ENCODE measurements around the gene ERG.

ERG gene

GRCh38 chr21:38498057-38498833, at the start of gene ERG:
Gene ERG (minus strand): TSS chr21:38498477. CDS start chr21:38498380, 97 bp downstream.
- no peak for DNase-seq (ENCODE audit: low read depth, low spot score)

DNA sequence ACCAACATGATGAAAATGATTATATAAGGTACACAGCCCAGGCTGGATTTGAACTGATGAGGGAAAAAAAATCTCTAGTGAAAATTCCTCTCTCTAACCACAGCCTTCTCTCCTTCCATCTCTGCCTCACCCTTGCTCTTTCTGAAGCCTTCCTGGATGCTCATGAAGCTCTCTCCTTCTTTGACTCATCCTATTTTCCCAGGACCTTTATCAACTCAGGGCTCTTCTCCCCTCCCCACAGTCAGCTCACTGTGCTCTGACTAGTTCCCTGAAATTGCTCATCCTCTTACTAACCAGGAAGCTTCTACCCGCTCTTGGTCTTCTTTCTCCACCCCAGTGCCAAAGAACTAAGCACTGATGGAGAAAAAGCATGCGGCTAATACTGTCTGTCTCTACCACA, 46.4 kb upstream of the ERG start:
- no peak for DNase-seq (ENCODE audit: low read depth, low spot score)

- no peak for DNase-seq (ENCODE audit: low read depth, low spot score)
Measured at GRCh38 chr21:38542263-38542662, 44.0 kb upstream of the ERG start.

- no peak for DNase-seq (ENCODE audit: low read depth, low spot score)
Measured at GRCh38 chr21:38538353-38538752, 40.1 kb upstream of the ERG start.

GRCh38 chr21:38534591-38534990, 36.3 kb upstream of the ERG start:
- no peak for DNase-seq (ENCODE audit: low read depth, low spot score)

GRCh38 chr21:38533887-38534286, 35.6 kb upstream of the ERG start:
- no peak for DNase-seq (ENCODE audit: low read depth, low spot score)

- no peak for DNase-seq (ENCODE audit: low read depth, low spot score)
Measured at GRCh38 chr21:38531591-38531990, 33.3 kb upstream of the ERG start.

GRCh38 chr21:38531039-38531541, 32.8 kb upstream of the ERG start:
- DNase-seq (ENCODE audit: low read depth, low spot score): no peak

- DNase-seq (ENCODE audit: low read depth, low spot score): no peak
Measured at GRCh38 chr21:38527737-38528136, 29.5 kb upstream of the ERG start.

- no peak for DNase-seq (ENCODE audit: low read depth, low spot score)
Measured at GRCh38 chr21:38525454-38525853, 27.2 kb upstream of the ERG start.

DNA sequence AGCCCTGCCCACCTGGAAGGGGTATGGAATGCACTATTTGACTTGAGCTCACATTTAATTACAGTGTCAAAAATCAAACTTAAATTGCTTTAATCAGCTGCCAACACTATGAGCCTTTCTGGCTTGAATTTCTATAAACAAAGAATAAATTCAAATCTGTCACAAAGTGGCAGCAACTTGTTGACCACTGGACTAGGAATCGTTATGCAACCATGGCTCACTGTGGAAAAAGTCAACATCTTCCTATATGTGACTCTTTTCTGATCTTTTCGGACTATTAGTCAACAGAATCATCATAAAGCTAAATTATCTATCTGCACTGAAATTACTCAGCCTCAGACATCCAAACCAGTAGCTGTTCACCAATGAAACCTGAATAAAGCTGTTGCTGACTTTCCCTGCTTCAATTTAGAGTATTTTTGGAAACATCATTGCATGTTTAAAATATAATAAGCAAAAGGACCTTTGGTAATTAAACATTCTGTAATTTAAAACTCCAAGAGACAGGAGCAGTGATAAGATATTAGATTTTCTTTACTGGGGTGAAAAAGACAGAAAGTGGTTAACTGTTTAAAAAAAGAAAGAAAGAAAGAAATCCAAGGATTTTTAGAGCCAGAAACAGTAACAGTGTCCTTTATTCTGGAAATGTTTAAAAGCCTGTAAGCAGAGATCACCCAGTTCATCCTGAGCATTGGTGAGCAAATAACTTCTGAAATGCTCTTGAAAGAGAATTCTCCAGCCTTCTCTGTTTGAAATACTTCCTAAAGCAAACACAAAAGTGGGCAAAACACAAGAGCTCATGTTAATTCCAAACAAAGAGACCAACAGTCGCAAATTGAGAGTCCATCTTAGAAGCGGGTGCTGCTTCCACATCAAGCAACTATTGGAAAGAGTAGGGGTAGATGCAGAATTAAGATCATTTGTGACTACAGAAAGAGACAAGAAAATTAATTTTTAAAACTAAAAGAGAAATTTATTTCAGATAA, 26.2 kb upstream of the ERG start:
- DNase-seq (ENCODE audit: low read depth, low spot score): no peak

DNA sequence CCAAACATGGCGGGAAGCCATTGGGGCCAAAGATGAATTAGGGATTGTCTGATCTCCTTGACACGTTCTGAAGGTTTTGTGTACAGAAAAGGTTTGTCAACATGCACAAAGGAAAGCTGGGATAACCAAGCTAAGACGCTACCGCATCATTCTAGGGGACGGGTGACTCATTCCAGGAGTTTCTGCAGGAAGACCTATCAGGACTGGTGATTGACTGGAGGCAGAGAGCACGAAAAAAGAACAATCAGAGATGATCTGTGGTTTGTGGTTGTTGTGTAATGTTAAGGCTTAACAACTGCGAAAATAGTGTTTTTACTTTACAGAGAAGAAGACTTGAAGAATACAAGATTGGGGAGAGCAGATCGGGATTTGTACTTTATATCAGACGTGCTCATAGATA, 22.2 kb upstream of the ERG start:
- DNase-seq (ENCODE audit: low read depth, low spot score): no peak

- DNase-seq (ENCODE audit: low read depth, low spot score): no peak
Measured at GRCh38 chr21:38511662-38512243, 13.5 kb upstream of the ERG start.

- DNase-seq (ENCODE audit: low read depth, low spot score): no peak
Measured at GRCh38 chr21:38511198-38511597, 12.9 kb upstream of the ERG start.

DNA sequence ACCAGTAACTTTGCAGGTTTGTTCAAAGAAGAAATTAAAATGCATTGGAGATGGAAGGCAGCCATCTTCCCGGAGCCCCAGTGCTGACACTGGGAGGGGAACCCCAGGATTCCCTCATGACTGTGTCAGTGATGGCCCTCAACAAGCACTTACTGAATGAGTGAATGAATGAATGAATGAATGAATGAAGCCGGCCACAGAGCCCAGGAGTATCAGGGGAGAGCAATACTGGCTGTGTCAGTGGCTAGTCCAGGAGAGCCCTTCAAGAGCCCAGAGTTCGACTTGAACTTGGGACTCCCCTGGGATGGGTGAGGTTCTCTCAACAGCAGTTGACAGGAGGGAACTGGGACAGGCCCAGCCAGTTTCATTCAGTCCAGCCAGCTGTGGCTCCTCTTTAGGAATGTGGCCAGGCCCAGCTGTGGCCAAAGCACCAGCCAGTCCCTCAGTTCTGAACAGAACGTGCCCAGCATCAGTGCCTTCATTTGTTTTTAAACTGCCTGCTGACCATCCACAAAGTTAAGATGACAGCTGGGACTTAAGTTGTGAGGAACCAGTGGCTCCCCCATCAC, 9.2 kb upstream of the ERG start:
- DNase-seq (ENCODE audit: low read depth, low spot score): no peak

GRCh38 chr21:38506661-38507281, 8.5 kb upstream of the ERG start:
- DNase-seq (ENCODE audit: low read depth, low spot score): no peak

DNA sequence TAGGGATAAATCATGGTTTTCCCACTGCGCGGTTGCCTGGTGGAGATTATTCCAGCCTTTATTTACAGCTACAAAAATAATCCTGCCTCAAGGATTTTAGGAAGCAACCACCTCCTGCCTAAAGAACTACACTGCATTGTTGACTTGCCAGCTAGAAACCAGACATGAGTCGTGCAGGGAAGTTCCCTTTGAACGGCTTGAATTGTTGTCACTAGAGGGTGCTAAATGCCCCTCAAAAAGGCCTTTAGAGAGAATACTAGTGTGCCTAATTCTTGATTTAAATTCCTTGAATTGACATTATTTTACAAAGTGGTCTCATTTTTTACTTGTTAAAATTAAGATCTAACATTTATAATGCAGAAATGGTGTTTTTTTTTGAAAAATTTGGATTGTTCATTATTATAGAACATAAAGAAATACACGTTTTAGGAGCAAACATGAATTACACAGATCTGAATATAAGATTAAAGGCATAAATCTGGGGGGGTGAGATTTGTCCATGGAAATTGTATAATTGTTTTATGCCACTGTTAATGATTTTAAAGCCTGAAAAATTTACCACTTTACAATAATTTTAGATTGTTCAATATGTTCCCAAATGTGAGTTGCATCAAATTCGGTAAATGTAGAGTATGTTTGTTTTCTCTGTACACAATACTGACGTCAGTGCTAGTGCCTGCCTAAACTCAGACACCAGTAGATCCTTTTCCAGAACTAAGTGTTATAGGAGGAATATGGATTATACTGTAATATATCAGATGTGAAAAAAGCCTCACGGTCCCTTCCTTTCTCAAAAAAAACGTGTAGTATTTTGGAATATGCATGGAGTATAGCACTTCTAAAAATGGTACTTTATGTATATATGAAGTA, 7.6 kb upstream of the ERG start:
- no peak for DNase-seq (ENCODE audit: low read depth, low spot score)

GRCh38 chr21:38504066-38504465, 5.8 kb upstream of the ERG start:
- DNase-seq (ENCODE audit: low read depth, low spot score): no peak

DNA sequence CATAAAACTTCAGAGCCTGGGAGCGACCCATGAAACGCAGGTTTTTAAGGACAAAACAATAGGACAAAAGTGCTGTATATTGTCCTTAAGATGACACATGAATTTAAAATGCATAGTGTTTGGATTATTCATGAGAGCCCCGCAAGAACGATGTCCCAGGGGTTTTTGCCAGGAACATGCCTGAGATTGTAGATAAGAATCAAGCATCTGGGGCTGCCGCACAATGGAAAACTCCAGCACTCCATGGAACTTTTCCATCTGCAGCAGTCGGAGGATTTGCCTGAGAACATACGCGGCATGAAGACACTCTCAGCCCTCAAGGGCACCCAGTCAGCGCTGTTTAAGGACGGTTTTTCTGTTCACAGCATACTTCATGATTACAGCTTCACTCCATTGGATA, 5.3 kb upstream of the ERG start:
- no peak for DNase-seq (ENCODE audit: low read depth, low spot score)

DNA sequence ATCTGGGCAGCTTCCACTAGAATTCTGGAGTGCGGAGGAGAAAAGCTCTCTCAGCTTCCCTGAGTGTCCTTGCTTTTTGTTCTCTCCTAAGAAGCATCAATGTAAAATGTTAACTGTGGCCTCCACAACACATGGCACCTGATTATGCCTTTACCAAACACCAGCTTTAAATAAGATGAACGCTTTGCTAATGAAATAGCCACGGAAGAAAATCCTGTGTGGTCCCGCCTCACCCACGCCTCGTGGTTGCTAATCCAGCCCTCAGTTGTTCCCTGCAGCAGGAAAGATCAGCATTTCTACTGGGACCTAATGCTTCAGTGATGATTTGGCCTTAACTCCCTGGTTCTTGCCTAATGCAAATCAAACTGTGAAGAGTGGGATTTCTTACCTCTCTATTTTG, 1.8 kb upstream of the ERG start:
- DNase-seq (ENCODE audit: low read depth, low spot score): no peak
